GM23338 (cell line): ENCODE data around the gene ZNF230. TPM values are rescaled to one million over a fixed set of nuclear protein-coding genes. Genes with fewer than 3 reads are reported as not detected.

Experiments
- ATAC-seq: fragments of 200-7000 bp; cut with Tn5 transposase; 3 replicates; pipeline ENCODE4 v1.9.1; 2020
- DNase-seq: peaks from one replicate; pipeline ENCODE4 v3.0.0-alpha.2; 2015; ENCODE audit warnings: low spot score
- H2AFZ ChIP-seq: fragments of 200-600 bp; sonication (generic); 2 replicates; pipeline ENCODE4 v1.8.0; 2016; ENCODE audit warnings: antibody characterized with exemption, mild to moderate bottlenecking, moderate library complexity
- H3F3A ChIP-seq: fragments of 200-600 bp; sonication (generic); replicated peaks from 2 replicates; pipeline ENCODE4 v1.8.0; 2017; ENCODE audit warnings: antibody characterized with exemption, mixed run types, low read depth
- H3K27ac ChIP-seq: fragments of 200-600 bp; sonication (generic); 2 replicates; pipeline ENCODE4 v1.6.1; 2016; ENCODE audit warnings: low read depth
- H3K27me3 ChIP-seq: fragments of 200-600 bp; sonication (generic); 2 replicates; pipeline ENCODE4 v1.8.0; 2016; ENCODE audit warnings: mild to moderate bottlenecking, mixed run types, moderate library complexity; ENCODE audit not compliant: insufficient read depth
- H3K36me3 ChIP-seq: fragments of 200-600 bp; sonication (generic); 2 replicates; pipeline ENCODE4 v1.8.0; 2016; ENCODE audit warnings: mild to moderate bottlenecking; ENCODE audit not compliant: insufficient read depth
- H3K4me1 ChIP-seq: fragments of 200-600 bp; sonication (generic); 2 replicates; pipeline ENCODE4 v1.8.0; 2016; ENCODE audit warnings: mild to moderate bottlenecking, moderate library complexity; ENCODE audit not compliant: insufficient read depth
- H3K4me2 ChIP-seq: fragments of 200-600 bp; sonication (generic); 2 replicates; pipeline ENCODE4 v1.7.1; 2017; ENCODE audit warnings: mixed run types
- H3K4me3 ChIP-seq: fragments of 200-600 bp; sonication (generic); 2 replicates; pipeline ENCODE4 v1.6.1; 2016; ENCODE audit warnings: mixed run types
- H3K79me2 ChIP-seq: fragments of 200-600 bp; sonication (generic); replicated peaks from 2 replicates; pipeline ENCODE4 v1.8.0; 2017; ENCODE audit warnings: mild to moderate bottlenecking; ENCODE audit not compliant: insufficient read depth
- H3K9me2 ChIP-seq: fragments of 200-600 bp; sonication (generic); 2 replicates; pipeline ENCODE4 v1.8.0; 2017; ENCODE audit not compliant: insufficient read depth
- H4K20me1 ChIP-seq: fragments of 200-600 bp; sonication (generic); replicated peaks from 2 replicates; pipeline ENCODE4 v1.8.0; 2017; ENCODE audit warnings: mild to moderate bottlenecking; ENCODE audit not compliant: insufficient read depth
- H3K27ac Mint-ChIP-seq: 2 replicates; pipeline ENCODE4 v1.8.0; 2020; ENCODE audit warnings: inconsistent platforms, mild to moderate bottlenecking, moderate library complexity, mixed read lengths
- H3K27me3 Mint-ChIP-seq: 3 replicates; pipeline ENCODE4 v1.8.0; 2022; ENCODE audit warnings: low read depth, mild to moderate bottlenecking, moderate library complexity, mixed read lengths, inconsistent platforms; ENCODE audit not compliant: insufficient read depth, poor library complexity
- H3K36me3 Mint-ChIP-seq: 3 replicates; pipeline ENCODE4 v1.8.0; 2021; ENCODE audit warnings: low read depth, mild to moderate bottlenecking, inconsistent platforms, moderate library complexity, mixed read lengths
- H3K4me1 Mint-ChIP-seq: 3 replicates; pipeline ENCODE4 v1.8.0; 2020; ENCODE audit warnings: mild to moderate bottlenecking, inconsistent platforms, mixed read lengths
- H3K4me3 Mint-ChIP-seq: 3 replicates; pipeline ENCODE4 v1.8.0; 2021; ENCODE audit warnings: moderate library complexity, mild to moderate bottlenecking, inconsistent platforms, mixed read lengths
- H3K9me3 Mint-ChIP-seq: 3 replicates; pipeline ENCODE4 v1.8.0; 2020; ENCODE audit warnings: moderate library complexity, mild to moderate bottlenecking, inconsistent platforms, mixed read lengths
- CREB1 ChIP-seq: fragments of 250-450 bp; sonication (Bioruptor Pico); IDR thresholded peaks from 2 replicates; pipeline ENCODE4 v1.5.0; 2020; ENCODE audit warnings: low read depth, mild to moderate bottlenecking, moderate library complexity
- CTCF ChIP-seq, 2 experiments: fragments of 200-600 bp in 1 of 2; sonication (generic) in 1 of 2; conservative IDR thresholded peaks; 2 replicates each; pipeline versions ENCODE4 v1.5.1 to v1.6.1; 2016 to 2017; ENCODE audit warnings: antibody characterized with exemption in 2 of 2, low read depth in 2 of 2, mild to moderate bottlenecking in 2 of 2, moderate library complexity in 1 of 2
- EZH2 ChIP-seq: fragments of 200-600 bp; sonication (generic); IDR thresholded peaks from one replicate; pipeline ENCODE4 v1.8.0; 2017; ENCODE audit warnings: antibody characterized with exemption, mild to moderate bottlenecking, low read depth; ENCODE audit not compliant: unreplicated experiment
- EZH2phosphoT487 ChIP-seq: fragments of 200-600 bp; sonication (generic); IDR thresholded peaks from one replicate; pipeline ENCODE4 v1.8.1; 2018; ENCODE audit warnings: antibody characterized with exemption; ENCODE audit not compliant: unreplicated experiment
- JUNB ChIP-seq: IDR thresholded peaks from one replicate; pipeline ENCODE4 v1.6.1; 2016; ENCODE audit warnings: antibody characterized with exemption; ENCODE audit not compliant: unreplicated experiment
- NANOG ChIP-seq: IDR thresholded peaks from 2 replicates; pipeline ENCODE4 v1.6.1; 2016; ENCODE audit warnings: antibody characterized with exemption, borderline replicate concordance
- POLR2AphosphoS5 ChIP-seq: IDR thresholded peaks from 2 replicates; pipeline ENCODE4 v1.6.1; 2016; ENCODE audit warnings: antibody characterized with exemption, low read depth
- STAT1 ChIP-seq: IDR thresholded peaks from one replicate; pipeline ENCODE4 v1.6.1; 2016; ENCODE audit warnings: antibody characterized with exemption; ENCODE audit not compliant: unreplicated experiment
- ZNF114 ChIP-seq: fragments of 250-450 bp; sonication (Bioruptor Pico); IDR thresholded peaks from 2 replicates; pipeline ENCODE4 v1.5.0; 2020; ENCODE audit warnings: mild to moderate bottlenecking, moderate library complexity
- ZNF331 ChIP-seq: fragments of 250-450 bp; sonication (Bioruptor Pico); IDR thresholded peaks from 2 replicates; pipeline ENCODE4 v1.5.0; 2020; ENCODE audit warnings: low read depth, mild to moderate bottlenecking, moderate library complexity
- polyA plus RNA-seq: library from polyadenylated mRNA; unstranded; fragments of >200 nt; fragmentation: Nextera tagmentation; extraction: Ambion mirVana; gene quantifications from 2 replicates; pipeline ENCODE4 v1.2.1, GENCODE V29; 2016
- total RNA-seq: library from RNA; depleted of rRNA; stranded (reverse); fragments of >200 nt; shearing (Covaris generic); gene quantifications from 2 replicates; pipeline ENCODE4 v1.2.3, GENCODE V29; 2014
- TF ChIP-seq, protein P1 (sequence below): IDR thresholded peaks from 2 replicates; pipeline ENCODE4 v1.6.1; 2016; ENCODE audit warnings: antibody characterized with exemption
- TF ChIP-seq, protein P2 (sequence below): IDR thresholded peaks from one replicate; pipeline ENCODE4 v1.6.1; 2018; ENCODE audit warnings: antibody characterized with exemption; ENCODE audit not compliant: unreplicated experiment
- TF ChIP-seq, protein P3 (sequence below): fragments of 250-450 bp; sonication (Bioruptor Pico); IDR thresholded peaks from 2 replicates; pipeline ENCODE4 v1.5.0; 2020; ENCODE audit warnings: mild to moderate bottlenecking, moderate library complexity

ZNF230 gene
- total and polyA plus RNA-seq, 2 experiments from 2014 or later = 1.8 to 2.2 TPM

DNA sequence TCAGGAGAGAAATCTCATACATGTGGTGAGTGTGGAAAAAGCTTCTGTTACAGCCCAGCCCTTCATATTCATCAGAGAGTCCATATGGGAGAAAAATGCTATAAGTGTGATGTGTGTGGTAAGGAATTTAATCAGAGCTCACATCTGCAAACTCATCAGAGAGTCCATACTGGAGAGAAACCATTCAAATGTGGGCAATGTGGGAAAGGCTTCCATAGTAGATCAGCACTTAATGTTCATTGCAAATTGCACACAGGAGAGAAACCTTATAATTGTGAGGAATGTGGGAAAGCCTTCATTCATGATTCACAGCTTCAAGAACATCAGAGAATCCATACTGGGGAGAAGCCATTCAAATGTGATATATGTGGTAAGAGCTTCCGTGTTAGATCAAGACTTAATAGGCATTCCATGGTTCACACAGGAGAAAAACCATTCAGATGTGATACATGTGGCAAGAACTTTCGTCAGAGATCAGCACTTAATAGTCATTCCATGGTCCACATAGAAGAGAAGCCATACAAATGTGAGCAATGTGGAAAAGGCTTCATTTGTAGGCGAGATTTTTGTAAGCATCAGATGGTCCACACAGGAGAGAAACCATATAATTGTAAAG, 36.6 kb upstream of the ZNF230 start:
- H3K36me3 Mint-ChIP-seq = peaks cover 99% of the 10 kb centered on the region
- no peak overlapping the region for H2AFZ ChIP-seq
- no peak overlapping the region for H3K4me2 ChIP-seq
- no peaks in the 10 kb centered on the region for H4K20me1 ChIP-seq
- H3K27ac ChIP-seq = no peak overlapping the region
- H3K4me3 ChIP-seq = no peak overlapping the region
- no peaks in the 10 kb centered on the region for H3K4me1 ChIP-seq
- no peaks in the 10 kb centered on the region for H3K27me3 ChIP-seq
- ATAC-seq (no peak), DNase-seq (no peak)
- peaks cover 88% of the 10 kb centered on the region for H3K36me3 ChIP-seq
- peaks cover 12% of the 10 kb centered on the region for H3K27me3 Mint-ChIP-seq
- no peak overlapping the region for H3K27ac Mint-ChIP-seq
- peaks cover 96% of the 10 kb centered on the region for H3K9me3 Mint-ChIP-seq
- no peak overlapping the region for H3K4me3 Mint-ChIP-seq
- no peak for TF ChIP-seq ZNF114 (CRISPR knock-in tag)
- TF ChIP-seq CREB1 (CRISPR knock-in tag) = no peak
- TF ChIP-seq, protein P1, sequence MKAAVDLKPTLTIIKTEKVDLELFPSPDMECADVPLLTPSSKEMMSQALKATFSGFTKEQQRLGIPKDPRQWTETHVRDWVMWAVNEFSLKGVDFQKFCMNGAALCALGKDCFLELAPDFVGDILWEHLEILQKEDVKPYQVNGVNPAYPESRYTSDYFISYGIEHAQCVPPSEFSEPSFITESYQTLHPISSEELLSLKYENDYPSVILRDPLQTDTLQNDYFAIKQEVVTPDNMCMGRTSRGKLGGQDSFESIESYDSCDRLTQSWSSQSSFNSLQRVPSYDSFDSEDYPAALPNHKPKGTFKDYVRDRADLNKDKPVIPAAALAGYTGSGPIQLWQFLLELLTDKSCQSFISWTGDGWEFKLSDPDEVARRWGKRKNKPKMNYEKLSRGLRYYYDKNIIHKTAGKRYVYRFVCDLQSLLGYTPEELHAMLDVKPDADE = no peak
- TF ChIP-seq ZNF331 (CRISPR knock-in tag) = no peak
- no peak for TF ChIP-seq JUNB
- TF ChIP-seq, protein P2, sequence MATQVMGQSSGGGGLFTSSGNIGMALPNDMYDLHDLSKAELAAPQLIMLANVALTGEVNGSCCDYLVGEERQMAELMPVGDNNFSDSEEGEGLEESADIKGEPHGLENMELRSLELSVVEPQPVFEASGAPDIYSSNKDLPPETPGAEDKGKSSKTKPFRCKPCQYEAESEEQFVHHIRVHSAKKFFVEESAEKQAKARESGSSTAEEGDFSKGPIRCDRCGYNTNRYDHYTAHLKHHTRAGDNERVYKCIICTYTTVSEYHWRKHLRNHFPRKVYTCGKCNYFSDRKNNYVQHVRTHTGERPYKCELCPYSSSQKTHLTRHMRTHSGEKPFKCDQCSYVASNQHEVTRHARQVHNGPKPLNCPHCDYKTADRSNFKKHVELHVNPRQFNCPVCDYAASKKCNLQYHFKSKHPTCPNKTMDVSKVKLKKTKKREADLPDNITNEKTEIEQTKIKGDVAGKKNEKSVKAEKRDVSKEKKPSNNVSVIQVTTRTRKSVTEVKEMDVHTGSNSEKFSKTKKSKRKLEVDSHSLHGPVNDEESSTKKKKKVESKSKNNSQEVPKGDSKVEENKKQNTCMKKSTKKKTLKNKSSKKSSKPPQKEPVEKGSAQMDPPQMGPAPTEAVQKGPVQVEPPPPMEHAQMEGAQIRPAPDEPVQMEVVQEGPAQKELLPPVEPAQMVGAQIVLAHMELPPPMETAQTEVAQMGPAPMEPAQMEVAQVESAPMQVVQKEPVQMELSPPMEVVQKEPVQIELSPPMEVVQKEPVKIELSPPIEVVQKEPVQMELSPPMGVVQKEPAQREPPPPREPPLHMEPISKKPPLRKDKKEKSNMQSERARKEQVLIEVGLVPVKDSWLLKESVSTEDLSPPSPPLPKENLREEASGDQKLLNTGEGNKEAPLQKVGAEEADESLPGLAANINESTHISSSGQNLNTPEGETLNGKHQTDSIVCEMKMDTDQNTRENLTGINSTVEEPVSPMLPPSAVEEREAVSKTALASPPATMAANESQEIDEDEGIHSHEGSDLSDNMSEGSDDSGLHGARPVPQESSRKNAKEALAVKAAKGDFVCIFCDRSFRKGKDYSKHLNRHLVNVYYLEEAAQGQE = no peak
- no peak for TF ChIP-seq STAT1
- no peak for TF ChIP-seq CTCF (conservative IDR thresholded peaks at IDR 0.05; ENCODE audit: low read depth in 2 of 2)
- no peak for TF ChIP-seq EZH2
- TF ChIP-seq NANOG = no peak
- no peak for TF ChIP-seq POLR2AphosphoS5
- TF ChIP-seq, protein P3, sequence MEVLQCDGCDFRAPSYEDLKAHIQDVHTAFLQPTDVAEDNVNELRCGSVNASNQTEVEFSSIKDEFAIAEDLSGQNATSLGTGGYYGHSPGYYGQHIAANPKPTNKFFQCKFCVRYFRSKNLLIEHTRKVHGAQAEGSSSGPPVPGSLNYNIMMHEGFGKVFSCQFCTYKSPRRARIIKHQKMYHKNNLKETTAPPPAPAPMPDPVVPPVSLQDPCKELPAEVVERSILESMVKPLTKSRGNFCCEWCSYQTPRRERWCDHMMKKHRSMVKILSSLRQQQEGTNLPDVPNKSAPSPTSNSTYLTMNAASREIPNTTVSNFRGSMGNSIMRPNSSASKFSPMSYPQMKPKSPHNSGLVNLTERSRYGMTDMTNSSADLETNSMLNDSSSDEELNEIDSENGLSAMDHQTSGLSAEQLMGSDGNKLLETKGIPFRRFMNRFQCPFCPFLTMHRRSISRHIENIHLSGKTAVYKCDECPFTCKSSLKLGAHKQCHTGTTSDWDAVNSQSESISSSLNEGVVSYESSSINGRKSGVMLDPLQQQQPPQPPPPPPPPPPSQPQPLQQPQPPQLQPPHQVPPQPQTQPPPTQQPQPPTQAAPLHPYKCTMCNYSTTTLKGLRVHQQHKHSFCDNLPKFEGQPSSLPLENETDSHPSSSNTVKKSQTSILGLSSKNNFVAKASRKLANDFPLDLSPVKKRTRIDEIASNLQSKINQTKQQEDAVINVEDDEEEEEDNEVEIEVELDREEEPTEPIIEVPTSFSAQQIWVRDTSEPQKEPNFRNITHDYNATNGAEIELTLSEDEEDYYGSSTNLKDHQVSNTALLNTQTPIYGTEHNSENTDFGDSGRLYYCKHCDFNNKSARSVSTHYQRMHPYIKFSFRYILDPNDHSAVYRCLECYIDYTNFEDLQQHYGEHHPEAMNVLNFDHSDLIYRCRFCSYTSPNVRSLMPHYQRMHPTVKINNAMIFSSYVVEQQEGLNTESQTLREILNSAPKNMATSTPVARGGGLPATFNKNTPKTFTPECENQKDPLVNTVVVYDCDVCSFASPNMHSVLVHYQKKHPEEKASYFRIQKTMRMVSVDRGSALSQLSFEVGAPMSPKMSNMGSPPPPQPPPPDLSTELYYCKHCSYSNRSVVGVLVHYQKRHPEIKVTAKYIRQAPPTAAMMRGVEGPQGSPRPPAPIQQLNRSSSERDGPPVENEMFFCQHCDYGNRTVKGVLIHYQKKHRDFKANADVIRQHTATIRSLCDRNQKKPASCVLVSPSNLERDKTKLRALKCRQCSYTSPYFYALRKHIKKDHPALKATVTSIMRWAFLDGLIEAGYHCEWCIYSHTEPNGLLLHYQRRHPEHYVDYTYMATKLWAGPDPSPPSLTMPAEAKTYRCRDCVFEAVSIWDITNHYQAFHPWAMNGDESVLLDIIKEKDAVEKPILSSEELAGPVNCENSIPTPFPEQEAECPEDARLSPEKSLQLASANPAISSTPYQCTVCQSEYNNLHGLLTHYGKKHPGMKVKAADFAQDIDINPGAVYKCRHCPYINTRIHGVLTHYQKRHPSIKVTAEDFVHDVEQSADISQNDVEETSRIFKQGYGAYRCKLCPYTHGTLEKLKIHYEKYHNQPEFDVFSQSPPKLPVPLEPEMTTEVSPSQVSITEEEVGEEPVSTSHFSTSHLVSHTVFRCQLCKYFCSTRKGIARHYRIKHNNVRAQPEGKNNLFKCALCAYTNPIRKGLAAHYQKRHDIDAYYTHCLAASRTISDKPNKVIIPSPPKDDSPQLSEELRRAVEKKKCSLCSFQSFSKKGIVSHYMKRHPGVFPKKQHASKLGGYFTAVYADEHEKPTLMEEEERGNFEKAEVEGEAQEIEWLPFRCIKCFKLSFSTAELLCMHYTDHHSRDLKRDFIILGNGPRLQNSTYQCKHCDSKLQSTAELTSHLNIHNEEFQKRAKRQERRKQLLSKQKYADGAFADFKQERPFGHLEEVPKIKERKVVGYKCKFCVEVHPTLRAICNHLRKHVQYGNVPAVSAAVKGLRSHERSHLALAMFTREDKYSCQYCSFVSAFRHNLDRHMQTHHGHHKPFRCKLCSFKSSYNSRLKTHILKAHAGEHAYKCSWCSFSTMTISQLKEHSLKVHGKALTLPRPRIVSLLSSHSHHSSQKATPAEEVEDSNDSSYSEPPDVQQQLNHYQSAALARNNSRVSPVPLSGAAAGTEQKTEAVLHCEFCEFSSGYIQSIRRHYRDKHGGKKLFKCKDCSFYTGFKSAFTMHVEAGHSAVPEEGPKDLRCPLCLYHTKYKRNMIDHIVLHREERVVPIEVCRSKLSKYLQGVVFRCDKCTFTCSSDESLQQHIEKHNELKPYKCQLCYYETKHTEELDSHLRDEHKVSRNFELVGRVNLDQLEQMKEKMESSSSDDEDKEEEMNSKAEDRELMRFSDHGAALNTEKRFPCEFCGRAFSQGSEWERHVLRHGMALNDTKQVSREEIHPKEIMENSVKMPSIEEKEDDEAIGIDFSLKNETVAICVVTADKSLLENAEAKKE (CRISPR knock-in tag) = no peak
- TF ChIP-seq EZH2phosphoT487 = no peak
- H3K4me1 Mint-ChIP-seq = no peaks in the 10 kb centered on the region
- peaks cover 5% of the 10 kb centered on the region for H3K79me2 ChIP-seq
- no peaks in the 10 kb centered on the region for H3F3A ChIP-seq
- no peaks in the 10 kb centered on the region for H3K9me2 ChIP-seq
